ENCODE measurements around the gene MEPCE. TPM values are rescaled to one million over a fixed set of nuclear protein-coding genes. Genes with fewer than 3 reads are reported as not detected.

The MEPCE gene
- total and polyA plus RNA-seq, 2 donors (not counting 1 experiment from before 2014, with no cell fraction given), result 11.4 to 26.6 TPM

GRCh38 chr7:100433592-100434296 lies 4.1 kb downstream of the MEPCE start:
- Histone ChIP-seq H3K36me3 (ENCODE audit: control insufficient read depth, insufficient read depth, low read length) (peaks cover 15% of the 10 kb centered on the region), H3K4me1 (ENCODE audit: control insufficient read depth, extremely low read depth, insufficient read depth, low read length) (peaks cover 6% of the 10 kb centered on the region), H3K79me2 (ENCODE audit: control insufficient read depth, insufficient read depth, low read length) (peaks cover 51% of the 10 kb centered on the region), H2AFZ (ENCODE audit: low read length) (no peak overlapping the region), H3K4me3 (replicated peaks in 1 of 4; ENCODE audit: control extremely low read depth in 1 of 4, insufficient read depth in 1 of 4, low read depth in 3 of 4, low read length in 4 of 4) (no peak overlapping the region), H3K9me3 (ENCODE audit: control insufficient read depth, insufficient read depth, low read depth, low read length) (no peaks in the 10 kb centered on the region), H3K27ac (ENCODE audit: insufficient read depth, low read length) (no peak overlapping the region), H3K27me3 (ENCODE audit: control insufficient read depth, insufficient read depth, low read length) (no peaks in the 10 kb centered on the region), H3K9ac (ENCODE audit: insufficient read depth, low read length) (no peak overlapping the region), H4K20me1 (ENCODE audit: control insufficient read depth, extremely low read depth, insufficient read depth, low read length) (no peaks in the 10 kb centered on the region), H3K4me2 (ENCODE audit: extremely low read depth, insufficient read depth, low read length) (no peak overlapping the region)
- no peak for DNase-seq (ENCODE audit: low read depth in 2 of 2)
- TF ChIP-seq EZH2 (IDR thresholded peaks at IDR 0.05; ENCODE audit: low read length, missing control alignments), result no peak
- TF ChIP-seq CTCF (conservative IDR thresholded peaks at IDR 0.05 in 1 of 2, IDR thresholded peaks at IDR 0.05 in 1 of 2; ENCODE audit: low read depth in 1 of 2, low read length in 2 of 2), result no peak

GRCh38 chr7:100434297-100435144 lies 4.9 kb downstream of the MEPCE start:
- Histone ChIP-seq H3K4me1 (ENCODE audit: control insufficient read depth, extremely low read depth, insufficient read depth, low read length) (peaks cover 6% of the 10 kb centered on the region), H2AFZ (ENCODE audit: low read length) (no peak overlapping the region), H3K36me3 (ENCODE audit: control insufficient read depth, insufficient read depth, low read length) (peaks cover 15% of the 10 kb centered on the region), H3K4me3 (replicated peaks in 1 of 4; ENCODE audit: control extremely low read depth in 1 of 4, insufficient read depth in 1 of 4, low read depth in 3 of 4, low read length in 4 of 4) (peak overlapping the region; percentile 58 to 85 (median 76)), H4K20me1 (ENCODE audit: control insufficient read depth, extremely low read depth, insufficient read depth, low read length) (no peaks in the 10 kb centered on the region), H3K9ac (ENCODE audit: insufficient read depth, low read length) (no peak overlapping the region), H3K79me2 (ENCODE audit: control insufficient read depth, insufficient read depth, low read length) (peaks cover 51% of the 10 kb centered on the region), H3K4me2 (ENCODE audit: extremely low read depth, insufficient read depth, low read length) (peak overlapping the region; percentile 86), H3K27ac (ENCODE audit: insufficient read depth, low read length) (no peak overlapping the region), H3K27me3 (ENCODE audit: control insufficient read depth, insufficient read depth, low read length) (no peaks in the 10 kb centered on the region), H3K9me3 (ENCODE audit: control insufficient read depth, insufficient read depth, low read depth, low read length) (no peaks in the 10 kb centered on the region)
- DNase-seq (ENCODE audit: low read depth in 2 of 2), result no peak
- no peak for TF ChIP-seq EZH2 (IDR thresholded peaks at IDR 0.05; ENCODE audit: low read length, missing control alignments)
- no peak for TF ChIP-seq CTCF (conservative IDR thresholded peaks at IDR 0.05 in 1 of 2, IDR thresholded peaks at IDR 0.05 in 1 of 2; ENCODE audit: low read depth in 1 of 2, low read length in 2 of 2)

All from fibroblast of lung (primary cell).